Neuronal stem cell (in vitro differentiated cells): Measurements from ENCODE around the gene ARAP1.

ENCODE experiments used
- DNase-seq: peaks from one replicate; pipeline ENCODE4 v3.0.0-alpha.2; 2013; ENCODE audit warnings: low spot score
- H2AFZ ChIP-seq: one replicate; pipeline ENCODE4 v1.6.1; 2013; ENCODE audit warnings: mild to moderate bottlenecking, low read length, inconsistent platforms
- H2AK5ac ChIP-seq: 2 replicates; pipeline ENCODE4 v1.6.1; 2013; ENCODE audit warnings: low read depth, mild to moderate bottlenecking, inconsistent platforms, low read length, moderate library complexity, mixed read lengths
- H2BK120ac ChIP-seq: 2 replicates; pipeline ENCODE4 v1.6.1; 2013; ENCODE audit warnings: low read depth, mild to moderate bottlenecking, inconsistent platforms, low read length, moderate library complexity, mixed read lengths
- H2BK12ac ChIP-seq: one replicate; pipeline ENCODE4 v1.6.1; 2013; ENCODE audit warnings: low read length, inconsistent platforms
- H2BK15ac ChIP-seq: 2 replicates; pipeline ENCODE4 v1.6.1; 2013; ENCODE audit warnings: mild to moderate bottlenecking, low read length, inconsistent platforms, mixed read lengths
- H2BK5ac ChIP-seq: one replicate; pipeline ENCODE4 v1.6.1; 2013; ENCODE audit warnings: inconsistent platforms, mild to moderate bottlenecking, low read length, moderate library complexity
- H3K14ac ChIP-seq: one replicate; pipeline ENCODE4 v1.6.1; 2013; ENCODE audit warnings: low read length, inconsistent platforms
- H3K18ac ChIP-seq: 2 replicates; pipeline ENCODE4 v1.6.1; 2013; ENCODE audit warnings: low read length, inconsistent platforms
- H3K23ac ChIP-seq: 2 replicates; pipeline ENCODE4 v1.6.1; 2013; ENCODE audit warnings: low read depth, mild to moderate bottlenecking, mixed read lengths, low read length, inconsistent platforms; ENCODE audit not compliant: poor library complexity
- H3K27ac ChIP-seq: replicated peaks from 3 replicates; pipeline ENCODE4 v1.5.1; 2013; ENCODE audit warnings: low read length, inconsistent platforms
- H3K27me3 ChIP-seq, 3 experiments: 2 replicates each; pipeline ENCODE4 v1.6.1; 2013; ENCODE audit warnings: low read length in 3 of 3, mild to moderate bottlenecking in 2 of 3, inconsistent platforms in 1 of 3, low read depth in 1 of 3, mixed read lengths in 1 of 3, moderate library complexity in 1 of 3; ENCODE audit not compliant: control insufficient read depth in 3 of 3, insufficient read depth in 3 of 3
- H3K36me3 ChIP-seq, 2 donors: replicated peaks in 1 of 2; 2 replicates each; pipeline ENCODE4 v1.6.1; 2013; ENCODE audit warnings: low read length in 2 of 2; ENCODE audit not compliant: control insufficient read depth in 2 of 2, insufficient read depth in 2 of 2
- H3K4ac ChIP-seq: 2 replicates; pipeline ENCODE4 v1.6.1; 2013; ENCODE audit warnings: inconsistent platforms, mild to moderate bottlenecking, low read length, moderate library complexity
- H3K4me1 ChIP-seq, 2 donors: 1 replicate in 1 of 2; 2 replicates in 1 of 2; pipeline ENCODE4 v1.6.1; 2013; ENCODE audit warnings: low read length in 2 of 2, low read depth in 1 of 2; ENCODE audit not compliant: control insufficient read depth in 2 of 2, insufficient read depth in 1 of 2
- H3K4me2 ChIP-seq: one replicate; pipeline ENCODE4 v1.6.1; 2013; ENCODE audit warnings: mild to moderate bottlenecking, low read length, inconsistent platforms; ENCODE audit not compliant: insufficient read depth, poor library complexity, severe bottlenecking
- H3K4me3 ChIP-seq, 2 donors: 2 replicates each; pipeline ENCODE4 v1.5.1; 2013; ENCODE audit warnings: low read length in 2 of 2, mild to moderate bottlenecking in 2 of 2, inconsistent platforms in 1 of 2, moderate library complexity in 1 of 2
- H3K79me1 ChIP-seq: one replicate; pipeline ENCODE4 v1.6.1; 2013; ENCODE audit warnings: low read depth, mild to moderate bottlenecking, inconsistent platforms, low read length, moderate library complexity
- H3K9ac ChIP-seq: one replicate; pipeline ENCODE4 v1.6.1; 2013; ENCODE audit warnings: mild to moderate bottlenecking, low read depth, low read length, inconsistent platforms; ENCODE audit not compliant: poor library complexity
- H3K9me3 ChIP-seq, 2 donors: replicated peaks in 1 of 2; 2 replicates each; pipeline versions ENCODE3 to v1.6.1; 2013; ENCODE audit warnings: low read length in 2 of 2, mild to moderate bottlenecking in 2 of 2, inconsistent platforms in 1 of 2, low read depth in 1 of 2, mixed read lengths in 1 of 2, moderate library complexity in 1 of 2; ENCODE audit not compliant: control insufficient read depth in 2 of 2, insufficient read depth in 1 of 2
- H4K8ac ChIP-seq: one replicate; pipeline ENCODE4 v1.6.1; 2013; ENCODE audit warnings: low read depth, mild to moderate bottlenecking, inconsistent platforms, low read length, moderate library complexity
- H4K91ac ChIP-seq: one replicate; pipeline ENCODE4 v1.6.1; 2013; ENCODE audit warnings: low read length, low read depth, mild to moderate bottlenecking, inconsistent platforms; ENCODE audit not compliant: poor library complexity
- WGBS, 2 donors: extraction: QIAGEN DNeasy Blood & Tissue Kit; methylation state at CpG; one replicate each; pipeline ENCODE4 v1.1.7; 2013; ENCODE audit warnings: missing lambda C conversion rate in 2 of 2, mixed read lengths in 1 of 2; ENCODE audit not compliant: insufficient read length in 2 of 2, insufficient replicate concordance in 1 of 2; ENCODE audit errors: extremely low coverage in 2 of 2; 5-methylcytosine and 5-hydroxymethylcytosine counted together

Gene ARAP1

GRCh38 chr11:72648384-72649136, 103.6 kb downstream of the ARAP1 start:
- no peak overlapping the region for H2BK5ac ChIP-seq
- peaks cover 10% of the 10 kb centered on the region in 2 donors for H3K4me1 ChIP-seq
- peak overlapping the region; percentile 23 for H2AK5ac ChIP-seq
- no peaks in the 10 kb centered on the region for H3K36me3 ChIP-seq
- no peak overlapping the region for H3K4me3 ChIP-seq
- no peak overlapping the region for H2BK12ac ChIP-seq
- no CpG with 5 or more reads among the region's 7 CpGs for WGBS, 2 donors
- H4K91ac ChIP-seq: peak overlapping the region; percentile 76
- no peak overlapping the region for H3K27ac ChIP-seq
- no peaks in the 10 kb centered on the region for H3K9me3 ChIP-seq
- peak overlapping the region; percentile 9 for H3K9ac ChIP-seq
- no peak overlapping the region for H2BK120ac ChIP-seq
- no peak overlapping the region for H2AFZ ChIP-seq
- H3K27me3 ChIP-seq: peaks cover 0 to 4% (median 2%) of the 10 kb centered on the region in 3 experiments
- peak overlapping the region; percentile 73 for H2BK15ac ChIP-seq
- no peak for DNase-seq
- H3K14ac ChIP-seq: peak overlapping the region; percentile 91
- H3K18ac ChIP-seq: peak overlapping the region; percentile 74
- peak overlapping the region; percentile 20 for H3K23ac ChIP-seq
- H3K79me1 ChIP-seq: no peaks in the 10 kb centered on the region
- no peak overlapping the region for H4K8ac ChIP-seq
- no peak overlapping the region for H3K4ac ChIP-seq
- H3K4me2 ChIP-seq: no peak overlapping the region

- Histone ChIP-seq H3K18ac (peak overlapping the region; percentile 74), H3K27me3 (peaks cover 0 to 4% (median 2%) of the 10 kb centered on the region in 3 experiments), H3K9ac (peak overlapping the region; percentile 9), H2BK5ac (no peak overlapping the region), H3K27ac (no peak overlapping the region), H2AK5ac (peak overlapping the region; percentile 16), H3K4me3 (no peak overlapping the region), H2BK12ac (no peak overlapping the region), H4K8ac (no peak overlapping the region), H3K36me3 (no peaks in the 10 kb centered on the region), H3K4me1 (peaks cover 6% of the 10 kb centered on the region in 2 donors), H2BK120ac (no peak overlapping the region), H4K91ac (no peak overlapping the region), H3K14ac (no peak overlapping the region), H2AFZ (no peak overlapping the region), H3K79me1 (no peaks in the 10 kb centered on the region), H3K4ac (no peak overlapping the region), H3K9me3 (no peaks in the 10 kb centered on the region), H2BK15ac (no peak overlapping the region), H3K4me2 (no peak overlapping the region), H3K23ac (peak overlapping the region; percentile 20)
- DNase-seq: no peak
- no CpG with 5 or more reads among the region's 4 CpGs for whole genome bisulfite sequencing, 2 donors
These were observed 104.3 kb downstream of the ARAP1 start for GRCh38 chr11:72647882-72648281.

GRCh38 chr11:72646472-72646871, 105.7 kb downstream of the ARAP1 start:
- Histone ChIP-seq H3K18ac (no peak overlapping the region), H3K27me3 (peaks cover 6 to 14% (median 12%) of the 10 kb centered on the region in 3 experiments), H3K4ac (no peak overlapping the region), H2BK15ac (no peak overlapping the region), H3K14ac (no peak overlapping the region), H3K9me3 (no peaks in the 10 kb centered on the region), H3K36me3 (no peaks in the 10 kb centered on the region), H4K91ac (no peak overlapping the region), H3K23ac (no peak overlapping the region), H3K4me3 (no peak overlapping the region), H3K4me1 (peaks cover 2 to 3% of the 10 kb centered on the region in 2 donors), H2AFZ (no peak overlapping the region), H2AK5ac (no peak overlapping the region), H2BK12ac (no peak overlapping the region), H3K4me2 (no peak overlapping the region), H3K9ac (no peak overlapping the region), H2BK5ac (no peak overlapping the region), H3K79me1 (no peaks in the 10 kb centered on the region), H3K27ac (no peak overlapping the region), H4K8ac (no peak overlapping the region), H2BK120ac (no peak overlapping the region)
- WGBS, 2 donors: no CpG with 5 or more reads among the region's 2 CpGs
- no peak for DNase-seq

GRCh38 chr11:72646024-72646423, 106.2 kb downstream of the ARAP1 start:
- H2BK15ac ChIP-seq: no peak overlapping the region
- H2AK5ac ChIP-seq: no peak overlapping the region
- H3K4me1 ChIP-seq: peaks cover 2 to 3% of the 10 kb centered on the region in 2 donors
- H3K14ac ChIP-seq: no peak overlapping the region
- H3K79me1 ChIP-seq: no peaks in the 10 kb centered on the region
- no peak overlapping the region for H3K9ac ChIP-seq
- H3K36me3 ChIP-seq: no peaks in the 10 kb centered on the region
- no peak overlapping the region for H2BK12ac ChIP-seq
- no peak overlapping the region for H3K27ac ChIP-seq
- no peak overlapping the region for H3K4me3 ChIP-seq
- H3K27me3 ChIP-seq: peaks cover 10 to 18% (median 16%) of the 10 kb centered on the region in 3 experiments
- H3K9me3 ChIP-seq: peaks cover 0 to 2% of the 10 kb centered on the region in 2 donors
- no CpG with 5 or more reads among the region's 3 CpGs for WGBS, 2 donors
- no peak overlapping the region for H3K23ac ChIP-seq
- no peak overlapping the region for H2BK5ac ChIP-seq
- DNase-seq: no peak
- H2AFZ ChIP-seq: no peak overlapping the region
- no peak overlapping the region for H3K4ac ChIP-seq
- H3K4me2 ChIP-seq: no peak overlapping the region
- H2BK120ac ChIP-seq: no peak overlapping the region
- no peak overlapping the region for H3K18ac ChIP-seq
- H4K8ac ChIP-seq: no peak overlapping the region
- no peak overlapping the region for H4K91ac ChIP-seq
